Heart left ventricle (tissue), 16 donors: ENCODE data around the gene ABCA7. TPM values are rescaled to one million over a fixed set of nuclear protein-coding genes. Genes with fewer than 3 reads are reported as not detected.

ENCODE experiments used
- ATAC-seq, 4 donors: fragments of 200-7000 bp; cut with Tn5 transposase; one replicate each; pipeline ENCODE4 v1.9.1; 2020 to 2022; ENCODE audit warnings: moderate library complexity in 4 of 4, mild to moderate bottlenecking in 3 of 4, moderate number of reproducible peaks in 1 of 4
- DNase-seq, 5 donors: peaks; one replicate each; pipeline ENCODE4 v3.0.0-alpha.2; 2020
- H3K27ac ChIP-seq, 12 donors: fragments of 200-600 bp; sonication (generic) in 4 of 12; one replicate each; pipeline versions ENCODE4 v1.5.0 to v1.8.0; 2016 to 2022; ENCODE audit warnings: mild to moderate bottlenecking in 2 of 12
- H3K27me3 ChIP-seq, 9 donors: fragments of 200-600 bp; sonication (generic) in 2 of 9; one replicate each; pipeline versions ENCODE4 v1.5.1 to v1.8.0; 2016 to 2022; ENCODE audit warnings: mild to moderate bottlenecking in 3 of 9
- H3K36me3 ChIP-seq, 9 donors: fragments of 200-600 bp; sonication (generic) in 2 of 9; one replicate each; pipeline versions ENCODE4 v1.5.0 to v1.8.0; 2018 to 2022; ENCODE audit warnings: mild to moderate bottlenecking in 2 of 9
- H3K4me1 ChIP-seq, 12 donors: fragments of 200-600 bp; sonication (generic) in 4 of 12; one replicate each; pipeline versions ENCODE4 v1.5.0 to v1.8.0; 2016 to 2022; ENCODE audit warnings: mild to moderate bottlenecking in 3 of 12
- H3K4me3 ChIP-seq, 12 donors: fragments of 200-600 bp; sonication (generic) in 4 of 12; one replicate each; pipeline versions ENCODE4 v1.5.0 to v1.8.0; 2017 to 2022; ENCODE audit warnings: mild to moderate bottlenecking in 9 of 12, moderate library complexity in 4 of 12
- H3K9me3 ChIP-seq, 12 donors: fragments of 200-600 bp; sonication (generic) in 4 of 12; one replicate each; pipeline versions ENCODE4 v1.5.0 to v1.8.0; 2016 to 2022; ENCODE audit warnings: mild to moderate bottlenecking in 1 of 12
- CTCF ChIP-seq, 12 donors: fragments of 200-600 bp; sonication (generic) in 4 of 12; IDR thresholded peaks; one replicate each; pipeline versions ENCODE4 v1.5.0 to v1.8.0; 2018 to 2022; ENCODE audit warnings: antibody characterized with exemption in 12 of 12, mild to moderate bottlenecking in 5 of 12
- POLR2A ChIP-seq, 2 donors: fragments of 450-650 bp; IDR thresholded peaks; one replicate each; pipeline ENCODE4 v1.6.1; 2017; ENCODE audit warnings: antibody characterized with exemption in 2 of 2, mild to moderate bottlenecking in 2 of 2, moderate library complexity in 2 of 2
- WGBS, 4 donors: extraction: QIAGEN DNeasy Blood & Tissue Kit in 2 of 4; methylation state at CpG; one replicate each; pipeline versions ENCODE4 v1.1.5 to v1.1.7; 2013 to 2018; 5-methylcytosine and 5-hydroxymethylcytosine counted together
- intact Hi-C, 10 donors: fragments of 100-400 bp; cut with DNase I; formaldehyde crosslinking; loops; one replicate each; pipeline versions ENCODE4 v1.11.1 to v1.14.2; 2022
- polyA plus RNA-seq, 2 donors: library from polyadenylated mRNA; stranded (reverse); fragments of 200-250 nt; gene quantifications; one replicate each; pipeline ENCODE4 v1.2.3, GENCODE V29; 2013
- total RNA-seq, 9 donors: library from RNA; depleted of rRNA in 2 of 9; stranded (reverse); fragments of >200 nt in 2 of 9; fragmentation: NEBNext Ultra II Directional in 3 of 9; extraction: Animal tissue kit (Norgen Biotek cat#: 25700) in 3 of 9; gene quantifications; one replicate each; pipeline versions ENCODE4 v1.1.0 to v1.2.4, GENCODE V29; 2016 to 2023
- donor health status: ischemic (EF 13 %, LVEDD 7.1; RV severe dilation, severe dysfunction).
- donor health status: healthy with polysubstance abuse.
- donor health status: DM: no; HTN: yes; CAD: no.
- donor health status: DM: no; HTN: no; CAD: no.
- donor health status: ischemic (EF 25% LVEDD 6.9; RV normal size, moderate dysfunction).
- donor health status: ischemic (EF 25% LVEDD 5.7; RV mildly dilated, moderate dysfunction).
- donor health status: healthy.
- donor health status: DM: yes; HTN: yes; CAD: no.
- donor health status: ischemic (EF 35%, LVEDD 5.7; RV mildly dilated, moderate dysfunction).
- donor health status: nonischemic (EF 11% LVEDD 7.7; RV severe dilation, severe dysfunction).
- donor health status: DM: yes; HTN: yes; CAD: no.
- donor health status: PGD.
- donor health status: ischemic (EF 29% LVEDD 5.4; RV normal size, mild dysfunction).
- donor health status: nonischemic (EF 23%, LVEDD 6.1; RV moderate dilation, normal function).

The ABCA7 gene
- total and polyA plus RNA-seq, 11 donors, result 2.9 to 12.4 (median 8.8) TPM

GRCh38 chr19:1102407-1103131 is 62.7 kb downstream of the ABCA7 start:
- intact Hi-C loops, result loop anchor here in 5 of 10 donors (1.0 to 5.0 kb wide), 4 partner anchors 7 to 170 kb away; partner anchors contain the start of genes RNU6-2 (in 4 of the 5), TMEM259 (in 4 of the 5), CNN2 (in 1 of the 5) and POLR2E (in 1 of the 5)
- ATAC-seq (peak in 1 of 4 donors; percentile 6), DNase-seq (no peak)
- Histone ChIP-seq H3K36me3 (peaks cover 0 to 20% (median 16%) of the 10 kb centered on the region in 9 donors), H3K4me1 (peaks cover 0 to 82% (median 60%) of the 10 kb centered on the region in 12 donors), H3K27ac (peak overlapping the region; percentile 60 to 100 (median 98)), H3K4me3 (peak overlapping the region in 2 of 12 donors; percentile 83 to 95), H3K9me3 (peaks cover 0 to 6% (median 0%) of the 10 kb centered on the region in 12 donors), H3K27me3 (no peaks in the 10 kb centered on the region)
- 67 to 74% (median 71%) methylated on average over 17 of the region's 17 CpGs for WGBS, 4 donors
- TF ChIP-seq CTCF (IDR thresholded peaks at IDR 0.05) (no peak), POLR2A (IDR thresholded peaks at IDR 0.05) (no peak)

GRCh38 chr19:1103132-1103707 is 63.3 kb downstream of the ABCA7 start:
- intact Hi-C loops, result loop anchor here in 5 of 10 donors (1.0 to 5.0 kb wide), 4 partner anchors 8 to 169 kb away; partner anchors contain the start of genes RNU6-2 (in 4 of the 5), TMEM259 (in 4 of the 5), CNN2 (in 1 of the 5) and POLR2E (in 1 of the 5)
- Histone ChIP-seq H3K27me3 (no peaks in the 10 kb centered on the region), H3K4me1 (peaks cover 0 to 79% (median 60%) of the 10 kb centered on the region in 12 donors), H3K9me3 (peaks cover 0 to 6% (median 0%) of the 10 kb centered on the region in 12 donors), H3K27ac (peak overlapping the region; percentile 31 to 100 (median 98)), H3K4me3 (peak overlapping the region in 10 of 12 donors; percentile 15 to 95 (median 78)), H3K36me3 (peaks cover 0 to 25% (median 22%) of the 10 kb centered on the region in 9 donors)
- no peak for DNase-seq
- ATAC-seq, result no peak
- 36 to 47% (median 43%) methylated on average over 20 of the region's 20 CpGs for WGBS, 4 donors
- TF ChIP-seq CTCF (IDR thresholded peaks at IDR 0.05), result no peak
- no peak for TF ChIP-seq POLR2A (IDR thresholded peaks at IDR 0.05)

- H3K4me1 ChIP-seq, result peaks cover 0 to 74% (median 56%) of the 10 kb centered on the region in 12 donors
These were observed 63.9 kb downstream of the ABCA7 start, which contains the start of gene GPX4 for GRCh38 chr19:1103708-1104310. Gene GPX4 (plus strand): TSS chr19:1103994. CDS start chr19:1104044, 50 bp downstream.

More at GRCh38 chr19:1103708-1104310, 63.9 kb downstream of the ABCA7 start, which contains the start of gene GPX4:
- Histone ChIP-seq H3K27ac (peak within 1 kb of the TSS; percentile 79 to 100 (median 98)), H3K27me3 (no peaks in the 10 kb centered on the region), H3K36me3 (peaks cover 0 to 31% (median 27%) of the 10 kb centered on the region in 9 donors), H3K4me3 (peak within 1 kb of the TSS; percentile 35 to 95 (median 76)), H3K9me3 (peaks cover 0 to 6% (median 0%) of the 10 kb centered on the region in 12 donors)
- no peak for TF ChIP-seq CTCF (IDR thresholded peaks at IDR 0.05)
- TF ChIP-seq POLR2A (IDR thresholded peaks at IDR 0.05), result peak; percentile 40 to 96
- WGBS, 4 donors, result 0 to 1% (median 0%) methylated on average over 46 to 75 of the region's 75 CpGs
- DNase-seq (peak; percentile 99 to 100 (median 100)), ATAC-seq (peak; percentile 85 to 91 (median 90))
- intact Hi-C loops, result loop anchor here in 5 of 10 donors (1.0 to 5.0 kb wide), 4 partner anchors 9 to 168 kb away; partner anchors contain the start of genes RNU6-2 (in 4 of the 5), TMEM259 (in 4 of the 5), CNN2 (in 1 of the 5) and POLR2E (in 1 of the 5)
